Neural cell (in vitro differentiated cells): Measurements from ENCODE around the gene RGS19. TPM values are rescaled to one million over a fixed set of nuclear protein-coding genes. Genes with fewer than 3 reads are reported as not detected.

ENCODE experiments used
- H2AFZ ChIP-seq: fragments of 200-600, 300-800 bp; sonication (generic), shearing (Covaris generic); 2 replicates; pipeline ENCODE4 v1.6.0; 2014; ENCODE audit warnings: low read depth, mild to moderate bottlenecking, antibody characterized with exemption, low read length, moderate library complexity
- H3F3A ChIP-seq: fragments of 200-600 bp; shearing (Covaris generic); 2 replicates; pipeline ENCODE4 v1.6.1; 2016; ENCODE audit warnings: mild to moderate bottlenecking, moderate library complexity, mixed read lengths, antibody characterized with exemption, low read length; ENCODE audit not compliant: insufficient read depth, poor library complexity, severe bottlenecking
- H3K27ac ChIP-seq: fragments of 200-600, 300-800 bp; sonication (generic), shearing (Covaris generic); 2 replicates; pipeline ENCODE4 v1.5.1; 2014; ENCODE audit warnings: mild to moderate bottlenecking, low read length, moderate library complexity
- H3K27me3 ChIP-seq: fragments of 300-800, 200-600 bp; sonication (generic), shearing (Covaris generic); 2 replicates; pipeline ENCODE4 v1.6.0; 2014; ENCODE audit warnings: mild to moderate bottlenecking, low read depth, low read length, moderate library complexity; ENCODE audit not compliant: insufficient read depth
- H3K36me3 ChIP-seq: fragments of 300-800, 200-600 bp; sonication (generic), shearing (Covaris generic); 2 replicates; pipeline ENCODE4 v1.5.1; 2014; ENCODE audit warnings: mild to moderate bottlenecking, antibody characterized with exemption, low read length, moderate library complexity; ENCODE audit not compliant: insufficient read depth
- H3K4me2 ChIP-seq: fragments of 300-800, 200-600 bp; sonication (generic), shearing (Covaris generic); 2 replicates; pipeline ENCODE4 v1.6.0; 2014; ENCODE audit warnings: mild to moderate bottlenecking, low read length
- H3K4me3 ChIP-seq: fragments of 300-800, 200-600 bp; sonication (generic), shearing (Covaris generic); 2 replicates; pipeline ENCODE4 v1.5.1; 2014; ENCODE audit warnings: mild to moderate bottlenecking, low read length, moderate library complexity
- H3K79me2 ChIP-seq: fragments of 200-600 bp; shearing (Covaris generic); replicated peaks from 2 replicates; pipeline ENCODE4 v1.6.0; 2014; ENCODE audit warnings: mild to moderate bottlenecking, low read length, moderate library complexity; ENCODE audit not compliant: insufficient read depth
- H3K9ac ChIP-seq: fragments of 300-800, 200-600 bp; sonication (generic), shearing (Covaris generic); 2 replicates; pipeline ENCODE4 v1.6.1; 2016; ENCODE audit warnings: mild to moderate bottlenecking, low read length, mixed read lengths
- H3K9me2 ChIP-seq: fragments of 200-600 bp; shearing (Covaris generic); 2 replicates; pipeline ENCODE4 v1.6.1; 2016; ENCODE audit warnings: mild to moderate bottlenecking, low read length, mixed read lengths; ENCODE audit not compliant: insufficient read depth
- H3K9me3 ChIP-seq: fragments of 200-600, 300-800 bp; sonication (generic), shearing (Covaris generic); 2 replicates; pipeline ENCODE4 v1.6.1; 2016; ENCODE audit warnings: mild to moderate bottlenecking, mixed run types, low read length, moderate library complexity, mixed read lengths
- H4K20me1 ChIP-seq: fragments of 200-600 bp; shearing (Covaris generic); 2 replicates; pipeline ENCODE4 v1.6.1; 2016; ENCODE audit warnings: mild to moderate bottlenecking, mixed run types; ENCODE audit not compliant: insufficient read depth
- EP300 ChIP-seq: fragments of 450-650 bp; conservative IDR thresholded peaks from 2 replicates; pipeline ENCODE4 v1.6.1; 2014; ENCODE audit warnings: antibody characterized with exemption, mild to moderate bottlenecking, moderate library complexity; ENCODE audit not compliant: poor library complexity, severe bottlenecking
- EZH2 ChIP-seq: fragments of 200-600, 300-800 bp; shearing (Covaris generic), sonication (generic); IDR thresholded peaks from 2 replicates; pipeline ENCODE4 v1.6.1; 2014; ENCODE audit warnings: antibody characterized with exemption, low read length, borderline replicate concordance, mild to moderate bottlenecking; ENCODE audit not compliant: insufficient read depth, poor library complexity, severe bottlenecking
- MXI1 ChIP-seq: fragments of 450-650 bp; conservative IDR thresholded peaks from 2 replicates; pipeline ENCODE4 v1.6.1; 2014; ENCODE audit warnings: antibody characterized with exemption, mild to moderate bottlenecking; ENCODE audit not compliant: poor library complexity, severe bottlenecking
- POLR2AphosphoS5 ChIP-seq: IDR thresholded peaks from 2 replicates; pipeline ENCODE4 v1.6.1; 2012
- RAD21 ChIP-seq: fragments of 450-650 bp; conservative IDR thresholded peaks from 2 replicates; pipeline ENCODE4 v1.6.1; 2014; ENCODE audit warnings: antibody characterized with exemption, mild to moderate bottlenecking, moderate library complexity
- SMC3 ChIP-seq: fragments of 450-650 bp; conservative IDR thresholded peaks from 2 replicates; pipeline ENCODE4 v1.6.1; 2014; ENCODE audit warnings: antibody characterized with exemption, mild to moderate bottlenecking, moderate library complexity; ENCODE audit not compliant: poor library complexity
- TAF1 ChIP-seq: IDR thresholded peaks from 2 replicates; pipeline ENCODE4 v1.6.1; 2012; ENCODE audit warnings: low read depth
- polyA plus RNA-seq: library from polyadenylated mRNA; depleted of rRNA; stranded (reverse); fragments of >200 nt; gene quantifications from 2 replicates; pipeline ENCODE4 v1.2.3, GENCODE V29; 2014
- TF ChIP-seq, protein P1 (sequence below): IDR thresholded peaks from 2 replicates; pipeline ENCODE4 v1.6.1; 2012; ENCODE audit warnings: borderline replicate concordance
- TF ChIP-seq, protein P2 (sequence below): fragments of 450-650 bp; IDR thresholded peaks from 2 replicates; pipeline ENCODE4 v1.5.1; 2014; ENCODE audit warnings: antibody characterized with exemption, mild to moderate bottlenecking, moderate library complexity; ENCODE audit not compliant: poor library complexity, severe bottlenecking

RGS19 gene
- polyA plus RNA-seq, 1 donor from 2014 or later = 3.4 TPM

DNA sequence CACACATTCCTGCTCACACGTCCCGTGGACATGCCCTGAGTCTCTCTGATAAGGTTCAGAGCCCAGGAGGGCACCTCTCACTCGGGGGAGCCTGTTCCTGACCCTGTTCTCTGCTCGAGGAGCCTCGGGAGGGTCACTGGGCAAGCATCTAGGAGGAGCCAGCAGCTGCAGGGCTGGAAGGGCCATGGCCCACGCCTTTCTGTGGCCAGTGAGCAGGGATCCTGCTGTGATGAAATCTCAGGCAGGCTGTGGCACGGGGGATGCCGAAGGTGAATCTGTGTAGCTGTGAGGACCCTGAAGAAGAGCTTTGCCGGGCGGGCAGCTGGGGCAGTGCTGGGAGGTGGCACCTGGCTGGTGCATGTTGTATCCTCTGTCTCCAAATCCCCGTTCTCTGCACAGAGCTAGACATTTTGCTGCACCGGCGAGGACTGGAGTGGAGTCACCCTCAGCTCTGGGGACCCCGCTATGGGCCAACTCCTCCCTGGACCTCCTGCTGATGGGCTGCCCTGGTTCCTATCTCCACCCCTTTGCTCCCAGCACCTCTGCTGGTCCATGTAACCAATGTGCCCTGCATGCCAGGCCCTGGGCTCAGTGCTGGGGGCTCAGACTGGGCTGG, 35.1 kb upstream of the RGS19 start:
- Histone ChIP-seq H3K27me3 (no peaks in the 10 kb centered on the region), H3K27ac (no peak overlapping the region), H4K20me1 (no peaks in the 10 kb centered on the region), H3K79me2 (no peaks in the 10 kb centered on the region), H2AFZ (no peak overlapping the region), H3K9me3 (no peaks in the 10 kb centered on the region), H3K4me2 (no peak overlapping the region), H3K36me3 (no peaks in the 10 kb centered on the region), H3K9me2 (no peaks in the 10 kb centered on the region), H3K4me3 (no peak overlapping the region), H3K9ac (no peak overlapping the region), H3F3A (no peaks in the 10 kb centered on the region)
- no peak for TF ChIP-seq RAD21
- no peak for TF ChIP-seq MXI1
- TF ChIP-seq, protein P1, sequence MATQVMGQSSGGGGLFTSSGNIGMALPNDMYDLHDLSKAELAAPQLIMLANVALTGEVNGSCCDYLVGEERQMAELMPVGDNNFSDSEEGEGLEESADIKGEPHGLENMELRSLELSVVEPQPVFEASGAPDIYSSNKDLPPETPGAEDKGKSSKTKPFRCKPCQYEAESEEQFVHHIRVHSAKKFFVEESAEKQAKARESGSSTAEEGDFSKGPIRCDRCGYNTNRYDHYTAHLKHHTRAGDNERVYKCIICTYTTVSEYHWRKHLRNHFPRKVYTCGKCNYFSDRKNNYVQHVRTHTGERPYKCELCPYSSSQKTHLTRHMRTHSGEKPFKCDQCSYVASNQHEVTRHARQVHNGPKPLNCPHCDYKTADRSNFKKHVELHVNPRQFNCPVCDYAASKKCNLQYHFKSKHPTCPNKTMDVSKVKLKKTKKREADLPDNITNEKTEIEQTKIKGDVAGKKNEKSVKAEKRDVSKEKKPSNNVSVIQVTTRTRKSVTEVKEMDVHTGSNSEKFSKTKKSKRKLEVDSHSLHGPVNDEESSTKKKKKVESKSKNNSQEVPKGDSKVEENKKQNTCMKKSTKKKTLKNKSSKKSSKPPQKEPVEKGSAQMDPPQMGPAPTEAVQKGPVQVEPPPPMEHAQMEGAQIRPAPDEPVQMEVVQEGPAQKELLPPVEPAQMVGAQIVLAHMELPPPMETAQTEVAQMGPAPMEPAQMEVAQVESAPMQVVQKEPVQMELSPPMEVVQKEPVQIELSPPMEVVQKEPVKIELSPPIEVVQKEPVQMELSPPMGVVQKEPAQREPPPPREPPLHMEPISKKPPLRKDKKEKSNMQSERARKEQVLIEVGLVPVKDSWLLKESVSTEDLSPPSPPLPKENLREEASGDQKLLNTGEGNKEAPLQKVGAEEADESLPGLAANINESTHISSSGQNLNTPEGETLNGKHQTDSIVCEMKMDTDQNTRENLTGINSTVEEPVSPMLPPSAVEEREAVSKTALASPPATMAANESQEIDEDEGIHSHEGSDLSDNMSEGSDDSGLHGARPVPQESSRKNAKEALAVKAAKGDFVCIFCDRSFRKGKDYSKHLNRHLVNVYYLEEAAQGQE = no peak
- no peak for TF ChIP-seq POLR2AphosphoS5
- no peak for TF ChIP-seq EP300
- no peak for TF ChIP-seq EZH2
- TF ChIP-seq SMC3 = no peak

DNA sequence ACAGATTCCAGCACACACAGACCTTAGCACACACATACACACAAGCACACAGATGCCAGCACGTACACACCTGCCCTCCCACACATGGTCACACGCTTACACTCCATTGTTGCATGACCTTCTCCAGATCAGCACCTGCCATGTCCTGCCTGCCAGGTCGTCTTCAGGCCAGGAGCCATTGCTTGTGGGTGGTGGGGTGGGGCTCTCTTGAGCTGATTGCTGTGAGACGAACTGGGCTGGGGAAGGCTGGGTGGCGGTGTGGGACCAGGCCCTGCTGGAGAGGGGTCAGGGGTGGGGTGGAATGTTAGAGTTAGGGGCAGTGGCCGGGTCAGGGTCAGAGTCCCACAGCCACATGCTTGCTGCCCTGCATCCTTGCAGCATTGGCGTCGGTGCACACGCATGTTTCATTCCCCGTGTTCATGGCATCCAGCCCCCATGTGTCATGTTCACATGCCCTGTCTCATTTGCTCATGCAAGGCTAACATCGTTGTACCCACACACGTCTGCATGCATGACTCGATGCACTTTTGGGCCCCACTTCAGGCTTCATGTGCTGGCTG, 34.6 kb upstream of the RGS19 start:
- no peak overlapping the region for H3K27ac ChIP-seq
- no peaks in the 10 kb centered on the region for H3K79me2 ChIP-seq
- no peaks in the 10 kb centered on the region for H3K36me3 ChIP-seq
- no peaks in the 10 kb centered on the region for H4K20me1 ChIP-seq
- H3K9me2 ChIP-seq = no peaks in the 10 kb centered on the region
- no peaks in the 10 kb centered on the region for H3K27me3 ChIP-seq
- H2AFZ ChIP-seq = no peak overlapping the region
- TF ChIP-seq EZH2 (no peak), TAF1 (no peak), RAD21 (no peak), POLR2AphosphoS5 (no peak), EP300 (no peak), MXI1 (no peak), SMC3 (no peak)
- TF ChIP-seq, protein P1 = no peak
- TF ChIP-seq, protein P2, sequence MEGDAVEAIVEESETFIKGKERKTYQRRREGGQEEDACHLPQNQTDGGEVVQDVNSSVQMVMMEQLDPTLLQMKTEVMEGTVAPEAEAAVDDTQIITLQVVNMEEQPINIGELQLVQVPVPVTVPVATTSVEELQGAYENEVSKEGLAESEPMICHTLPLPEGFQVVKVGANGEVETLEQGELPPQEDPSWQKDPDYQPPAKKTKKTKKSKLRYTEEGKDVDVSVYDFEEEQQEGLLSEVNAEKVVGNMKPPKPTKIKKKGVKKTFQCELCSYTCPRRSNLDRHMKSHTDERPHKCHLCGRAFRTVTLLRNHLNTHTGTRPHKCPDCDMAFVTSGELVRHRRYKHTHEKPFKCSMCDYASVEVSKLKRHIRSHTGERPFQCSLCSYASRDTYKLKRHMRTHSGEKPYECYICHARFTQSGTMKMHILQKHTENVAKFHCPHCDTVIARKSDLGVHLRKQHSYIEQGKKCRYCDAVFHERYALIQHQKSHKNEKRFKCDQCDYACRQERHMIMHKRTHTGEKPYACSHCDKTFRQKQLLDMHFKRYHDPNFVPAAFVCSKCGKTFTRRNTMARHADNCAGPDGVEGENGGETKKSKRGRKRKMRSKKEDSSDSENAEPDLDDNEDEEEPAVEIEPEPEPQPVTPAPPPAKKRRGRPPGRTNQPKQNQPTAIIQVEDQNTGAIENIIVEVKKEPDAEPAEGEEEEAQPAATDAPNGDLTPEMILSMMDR = no peak
- no peak overlapping the region for H3K4me2 ChIP-seq
- no peak overlapping the region for H3K4me3 ChIP-seq
- no peaks in the 10 kb centered on the region for H3F3A ChIP-seq
- H3K9ac ChIP-seq = no peak overlapping the region
- H3K9me3 ChIP-seq = no peaks in the 10 kb centered on the region
